GM18499 (cell line): Measurements from ENCODE around the gene ST6GALNAC5.

ENCODE experiments used
- ATAC-seq: cut with Tn5 transposase; IDR thresholded peaks from one replicate; pipeline ENCODE4 v1.9.1; 2021; ENCODE audit warnings: moderate number of reproducible peaks; ENCODE audit not compliant: insufficient read depth, unreplicated experiment

The ST6GALNAC5 gene

DNA sequence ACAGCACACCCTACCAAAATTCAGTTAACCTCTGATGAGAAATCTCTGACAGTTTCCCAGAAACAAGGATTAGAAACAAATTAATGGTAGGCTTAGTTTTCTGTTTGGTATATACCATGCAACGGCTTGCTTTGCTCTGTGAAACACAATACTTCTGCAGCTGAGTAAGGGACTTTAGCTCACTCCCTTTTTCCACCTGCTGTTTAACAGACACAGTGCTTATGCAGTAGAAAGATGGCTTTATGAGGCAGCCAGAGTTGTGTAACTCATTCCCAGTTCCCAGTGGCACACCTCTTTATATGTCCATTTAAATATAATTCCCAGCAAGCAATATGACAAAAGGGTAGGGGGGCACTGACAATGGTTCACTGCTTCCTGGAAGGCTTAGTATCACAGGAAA lies 228.0 kb downstream of the ST6GALNAC5 start:
- ATAC-seq = no peak

DNA sequence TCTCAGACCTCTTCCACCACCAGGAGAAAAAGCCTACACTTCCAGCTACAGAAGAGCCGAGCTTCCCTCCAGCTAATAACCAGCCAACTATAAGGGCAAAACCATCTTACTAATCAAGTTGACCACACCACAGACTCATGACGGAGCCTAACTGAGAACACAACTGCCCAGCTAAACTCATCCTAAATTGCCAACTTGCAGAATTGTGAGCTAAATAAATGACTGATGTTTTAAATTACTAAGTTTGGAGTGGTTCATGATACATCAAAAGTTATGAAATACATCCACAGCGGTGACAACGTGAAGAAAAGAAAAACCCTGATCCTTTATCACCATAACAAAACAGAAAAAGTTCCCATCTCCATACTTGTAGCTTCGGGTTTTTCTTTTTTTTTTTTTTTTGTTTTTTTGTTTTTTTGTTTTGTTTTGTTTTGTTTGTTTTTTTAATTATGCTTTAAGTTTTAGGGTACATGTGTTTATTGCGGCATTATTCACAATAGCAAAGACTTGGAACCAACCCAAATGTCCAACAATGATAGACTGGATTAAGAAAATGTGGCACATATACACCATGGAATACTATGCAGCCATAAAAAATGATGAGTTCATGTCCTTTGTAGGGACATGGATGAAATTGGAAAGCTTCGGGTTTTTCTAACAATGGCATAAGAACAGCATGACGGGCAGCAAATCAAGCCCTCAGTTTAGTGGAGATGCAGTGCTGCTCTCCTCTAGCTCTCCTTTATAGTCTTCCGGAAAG lies 229.4 kb downstream of the ST6GALNAC5 start:
- no peak for ATAC-seq

DNA sequence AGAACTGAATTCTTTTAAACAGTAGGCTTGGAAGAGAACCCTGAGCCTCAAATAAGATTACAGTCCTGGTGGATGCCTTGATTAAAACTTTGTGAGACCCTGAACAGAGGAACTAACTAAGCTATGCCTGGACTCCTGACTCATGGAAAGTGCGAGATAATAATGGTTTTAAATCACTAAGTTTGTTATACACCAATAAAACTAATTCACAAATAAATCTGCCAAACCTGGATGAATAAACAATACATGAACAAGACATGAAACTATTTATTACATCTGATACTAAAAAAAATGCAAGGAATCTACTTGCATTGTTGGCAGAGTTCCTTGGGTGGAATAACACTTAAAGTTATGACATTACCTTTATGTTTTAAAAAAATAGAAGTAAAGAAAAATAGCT lies 233.6 kb downstream of the ST6GALNAC5 start:
- no peak for ATAC-seq

DNA sequence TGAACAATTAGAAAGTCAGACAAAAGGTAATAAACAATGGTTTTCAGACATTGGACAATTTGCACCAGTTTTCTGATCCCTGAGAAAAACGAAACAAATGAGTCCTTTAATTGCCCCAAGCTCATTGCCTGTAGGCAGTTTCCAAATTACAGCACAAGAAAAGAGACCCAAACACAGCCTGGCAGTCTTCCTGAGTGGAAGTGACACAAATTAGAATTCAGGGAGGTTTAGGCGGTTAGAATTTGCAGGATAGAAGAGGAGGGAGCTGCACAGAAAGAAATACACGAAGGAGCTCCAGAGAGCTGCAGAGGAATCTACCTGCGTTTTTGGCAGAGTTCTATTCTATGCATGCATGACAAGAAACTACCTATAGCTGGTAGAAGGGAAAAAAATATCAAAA lies 236.2 kb downstream of the ST6GALNAC5 start:
- ATAC-seq = no peak

DNA sequence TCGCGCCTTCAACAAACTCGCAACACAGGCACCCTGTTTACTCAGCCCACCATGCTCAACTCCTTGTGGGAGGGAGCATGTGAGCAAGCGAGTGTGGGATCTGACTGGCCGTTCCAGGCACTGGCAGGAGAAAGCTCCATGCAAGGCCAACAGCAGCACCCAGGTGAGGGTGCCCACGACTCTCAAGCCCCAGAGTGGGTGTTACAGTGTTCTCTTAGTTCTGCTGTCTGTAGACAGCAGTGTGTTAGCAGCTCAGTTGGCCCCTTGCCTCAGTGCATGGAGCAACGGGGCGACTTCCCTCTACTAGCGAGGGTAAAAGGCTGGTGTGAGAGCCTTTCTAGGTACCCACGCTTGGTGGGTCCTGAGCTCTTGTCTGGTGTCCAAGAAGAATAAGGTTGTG lies 237.4 kb downstream of the ST6GALNAC5 start:
- ATAC-seq = no peak
